AG08395 (cell line): Measurements from ENCODE around the gene FZD7.

Source experiments
- DNase-seq: peaks from one replicate; pipeline ENCODE4 v3.0.0; 2012; ENCODE audit warnings: mixed read lengths, low spot score

Gene FZD7

DNA sequence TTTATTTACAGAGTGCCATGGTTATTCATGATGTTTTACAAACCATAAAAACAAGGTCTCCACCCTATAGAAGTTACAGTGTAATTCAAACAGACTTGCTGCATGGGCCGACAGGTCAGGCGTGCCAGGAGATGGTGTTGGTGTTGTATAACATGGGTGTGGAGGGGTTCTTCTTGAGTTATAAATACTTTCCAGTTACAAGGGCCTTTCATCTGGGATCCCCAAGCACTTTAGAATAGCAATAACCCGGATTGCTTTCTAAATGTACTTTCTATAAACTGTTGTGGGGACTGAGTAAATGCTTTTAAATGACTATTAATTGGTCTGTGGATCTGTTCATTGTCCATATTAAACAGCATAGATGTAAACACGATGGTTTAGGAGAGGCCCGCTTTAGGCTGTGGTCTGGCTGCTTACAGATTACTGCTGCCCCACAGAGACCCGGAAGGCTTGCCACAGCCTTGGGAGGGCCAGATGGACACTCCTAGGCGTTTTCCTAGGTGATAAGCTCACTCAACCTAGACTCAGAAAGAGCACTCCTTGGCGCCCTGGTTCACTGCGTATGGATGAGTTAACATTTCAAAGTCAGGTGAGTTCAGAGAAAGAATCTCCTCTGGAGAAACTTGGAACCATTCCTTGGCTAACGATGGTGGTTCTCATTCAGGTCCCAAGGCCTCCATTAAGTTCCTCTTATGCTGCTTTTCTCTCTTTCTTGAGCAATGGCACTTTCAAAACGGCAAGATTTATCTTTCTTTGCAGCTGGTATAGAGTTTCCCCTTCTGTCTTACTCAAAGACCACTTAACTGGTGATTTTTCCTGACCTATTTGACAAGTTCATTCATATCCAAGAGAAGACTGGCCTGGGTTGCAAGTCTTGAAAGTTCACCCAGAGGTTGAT, 35.8 kb downstream of the FZD7 start:
- DNase-seq: no peak

- no peak for DNase-seq
Observed at GRCh38 chr2:202071107-202071506, 37.5 kb downstream of the FZD7 start.

- no peak for DNase-seq
Observed at GRCh38 chr2:202072226-202072625, 38.6 kb downstream of the FZD7 start.

DNA sequence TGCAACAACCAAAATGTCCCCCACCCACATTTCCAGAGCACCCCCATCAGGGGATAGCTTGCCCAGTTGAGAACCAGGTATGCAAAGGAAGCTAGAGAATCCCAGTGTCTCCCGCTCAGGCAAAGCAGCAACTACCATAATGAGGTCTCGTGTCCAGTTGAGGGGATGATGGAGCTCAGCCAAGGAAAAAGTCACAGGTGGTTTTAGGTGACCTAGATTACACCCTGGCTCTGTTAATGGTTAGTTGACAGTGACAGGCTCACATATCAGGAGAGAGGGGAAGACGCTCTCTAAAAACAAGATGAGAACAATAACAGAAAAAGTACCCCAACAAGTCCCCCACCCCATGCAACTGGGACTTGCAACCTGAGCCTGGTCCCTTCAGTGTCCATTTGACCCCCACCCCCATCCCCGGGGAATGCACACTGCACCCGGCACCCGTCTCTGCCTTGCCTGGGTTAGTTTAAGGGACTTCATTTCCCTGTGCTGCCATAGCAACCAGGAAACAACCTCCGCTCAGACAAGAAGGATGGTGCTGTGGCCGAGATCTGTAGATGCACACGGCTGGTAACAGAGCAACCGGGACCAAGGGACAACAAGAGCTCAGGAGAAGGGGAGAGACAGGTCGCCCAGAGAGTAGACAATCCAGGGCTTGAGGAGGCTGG, 39.2 kb downstream of the FZD7 start, which contains the start of gene KIAA2012:
Gene KIAA2012 (plus strand): TSS at position 519 of the 665 bp plus-strand sequence. CDS start 373 bp downstream, outside the sequence.
- no peak for DNase-seq

DNA sequence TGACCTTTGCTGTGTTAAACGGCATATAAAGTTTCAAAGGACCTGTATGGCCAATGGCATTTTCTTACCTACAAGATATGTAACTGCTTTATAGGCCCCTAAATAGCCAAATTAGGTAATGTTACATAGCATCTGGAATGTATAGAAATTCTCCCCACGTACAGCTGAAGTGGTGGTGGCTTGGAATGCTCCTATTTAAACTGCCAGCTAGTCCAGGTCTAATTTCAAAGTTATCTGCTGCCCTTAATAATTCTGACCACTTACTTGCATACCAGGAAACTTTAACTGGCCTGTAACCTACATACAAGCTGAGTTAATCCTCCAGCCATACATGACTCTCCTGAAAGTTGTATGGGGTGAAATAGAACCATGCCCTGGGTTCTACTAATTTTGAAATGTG, 40.7 kb downstream of the FZD7 start:
- DNase-seq: no peak

- no peak for DNase-seq
Observed at GRCh38 chr2:202079310-202079709, 45.7 kb downstream of the FZD7 start.

- DNase-seq: no peak
Observed at GRCh38 chr2:202084265-202084664, 50.6 kb downstream of the FZD7 start.
